ENCODE measurements around the gene SLPI. TPM values are rescaled to one million over a fixed set of nuclear protein-coding genes. Genes with fewer than 3 reads are reported as not detected.

SLPI gene
- total RNA-seq, 6 donors from 2014 or later: 1,039 to 7,285 (median 2,025) TPM

- no peak for DNase-seq
- Histone ChIP-seq H3K9me3 (no peaks in the 10 kb centered on the region), H3K4me1 (no peaks in the 10 kb centered on the region), H3K36me3 (no peaks in the 10 kb centered on the region), H3K4me3 (no peak overlapping the region), H3K27ac (no peak overlapping the region), H3K27me3 (no peaks in the 10 kb centered on the region)
- ATAC-seq (ENCODE audit: low FRiP score in 2 of 2): no peak
- TF ChIP-seq POLR2AphosphoS5 (IDR thresholded peaks at IDR 0.05): no peak
- no peak for TF ChIP-seq POLR2A (IDR thresholded peaks at IDR 0.05)
- TF ChIP-seq CTCF (IDR thresholded peaks at IDR 0.05): no peak
- TF ChIP-seq EP300 (IDR thresholded peaks at IDR 0.05): no peak
- 64 to 76% methylated on average over 3 of the region's 3 CpGs for WGBS, 2 donors
Measured at GRCh38 chr20:45268531-45268930, 14.2 kb upstream of the SLPI start.

GRCh38 chr20:45266977-45267376 is 12.6 kb upstream of the SLPI start:
- DNase-seq (no peak), ATAC-seq (ENCODE audit: low FRiP score in 2 of 2) (no peak)
- no peaks in the 10 kb centered on the region for H3K27me3 ChIP-seq
- no peaks in the 10 kb centered on the region for H3K36me3 ChIP-seq
- TF ChIP-seq EP300 (IDR thresholded peaks at IDR 0.05) (no peak), CTCF (IDR thresholded peaks at IDR 0.05) (no peak), POLR2AphosphoS5 (IDR thresholded peaks at IDR 0.05) (no peak), POLR2A (IDR thresholded peaks at IDR 0.05) (no peak)
- no peaks in the 10 kb centered on the region for H3K9me3 ChIP-seq
- no peaks in the 10 kb centered on the region for H3K4me1 ChIP-seq
- no peak overlapping the region for H3K4me3 ChIP-seq
- no peak overlapping the region for H3K27ac ChIP-seq

- DNase-seq (no peak), ATAC-seq (ENCODE audit: low FRiP score in 2 of 2) (no peak)
- Histone ChIP-seq H3K9me3 (no peaks in the 10 kb centered on the region), H3K27me3 (no peaks in the 10 kb centered on the region), H3K4me1 (no peaks in the 10 kb centered on the region), H3K36me3 (no peaks in the 10 kb centered on the region), H3K27ac (no peak overlapping the region), H3K4me3 (no peak overlapping the region)
- WGBS, 2 donors: 80 to 83% methylated on average over 3 of the region's 3 CpGs
- no peak for TF ChIP-seq EP300 (IDR thresholded peaks at IDR 0.05)
- no peak for TF ChIP-seq POLR2A (IDR thresholded peaks at IDR 0.05)
- TF ChIP-seq POLR2AphosphoS5 (IDR thresholded peaks at IDR 0.05): no peak
- no peak for TF ChIP-seq CTCF (IDR thresholded peaks at IDR 0.05)
Measured at GRCh38 chr20:45263556-45264266, 9.3 kb upstream of the SLPI start.

- ATAC-seq (ENCODE audit: low FRiP score in 2 of 2) (no peak), DNase-seq (no peak)
- no peaks in the 10 kb centered on the region for H3K36me3 ChIP-seq
- no peak overlapping the region for H3K27ac ChIP-seq
- peaks cover 16 to 25% (median 21%) of the 10 kb centered on the region in 4 donors for H3K4me1 ChIP-seq
- 76 to 82% methylated on average over 2 of the region's 2 CpGs for WGBS, 2 donors
- no peaks in the 10 kb centered on the region for H3K27me3 ChIP-seq
- H3K9me3 ChIP-seq: no peaks in the 10 kb centered on the region
- TF ChIP-seq CTCF (IDR thresholded peaks at IDR 0.05) (no peak), POLR2A (IDR thresholded peaks at IDR 0.05) (no peak), POLR2AphosphoS5 (IDR thresholded peaks at IDR 0.05) (no peak), EP300 (IDR thresholded peaks at IDR 0.05) (no peak)
- H3K4me3 ChIP-seq: no peak overlapping the region
Measured at GRCh38 chr20:45258664-45259063, 4.3 kb upstream of the SLPI start.

- Histone ChIP-seq H3K4me3 (no peak overlapping the region), H3K27ac (no peak overlapping the region), H3K9me3 (no peaks in the 10 kb centered on the region), H3K27me3 (no peaks in the 10 kb centered on the region), H3K36me3 (no peaks in the 10 kb centered on the region), H3K4me1 (peaks cover 16 to 29% (median 23%) of the 10 kb centered on the region in 4 donors)
- WGBS, 2 donors: 94 to 95% methylated on average over 3 of the region's 3 CpGs
- DNase-seq (no peak), ATAC-seq (ENCODE audit: low FRiP score in 2 of 2) (no peak)
- TF ChIP-seq POLR2A (IDR thresholded peaks at IDR 0.05) (no peak), EP300 (IDR thresholded peaks at IDR 0.05) (no peak), CTCF (IDR thresholded peaks at IDR 0.05) (no peak), POLR2AphosphoS5 (IDR thresholded peaks at IDR 0.05) (no peak)
Measured at GRCh38 chr20:45258259-45258658, 3.9 kb upstream of the SLPI start.
